GM18907 (cell line): ENCODE results near the gene NRXN3.

Source experiments
- ATAC-seq: cut with Tn5 transposase; IDR thresholded peaks from one replicate; pipeline ENCODE4 v1.9.1; 2021; ENCODE audit warnings: mild to moderate bottlenecking, moderate library complexity; ENCODE audit not compliant: unreplicated experiment

Gene NRXN3

DNA sequence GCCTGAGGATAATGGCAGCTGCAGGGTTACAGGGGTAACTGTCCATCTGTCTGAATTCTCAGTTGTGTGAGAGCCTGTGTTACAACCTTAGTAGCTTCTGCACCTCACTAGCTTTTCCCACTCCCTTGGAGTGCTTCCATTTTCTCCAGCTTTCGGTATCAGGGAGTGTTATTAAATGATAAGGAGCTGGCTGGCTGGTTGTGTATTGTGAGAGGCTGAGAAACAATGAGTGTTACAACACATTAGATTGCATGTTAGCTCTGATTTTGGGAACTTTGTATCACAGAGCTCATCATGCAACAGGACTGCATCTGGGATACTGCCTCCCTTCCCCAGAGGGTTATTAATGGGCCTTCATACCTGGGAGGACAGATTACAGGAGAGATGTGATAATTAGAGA lies 1317.5 kb downstream of the NRXN3 start:
- no peak for ATAC-seq

DNA sequence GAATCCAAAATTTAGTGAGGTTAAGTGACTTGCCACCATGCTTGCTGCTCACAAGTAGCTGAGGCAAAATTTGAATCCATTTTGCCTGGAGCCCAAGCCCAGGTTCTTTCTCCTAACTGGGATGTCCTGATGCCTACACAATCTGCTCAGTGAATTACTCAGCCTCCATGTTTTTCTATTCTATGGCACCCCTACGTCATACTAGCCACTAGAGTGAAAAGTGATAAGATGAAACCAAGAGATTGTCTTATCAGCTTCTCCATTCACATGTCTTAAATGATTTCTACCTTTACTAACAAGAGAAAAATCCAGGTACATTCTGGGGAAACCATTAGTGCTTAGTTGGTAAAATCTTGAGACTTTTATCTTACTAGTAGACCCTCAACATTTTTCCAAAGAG lies 1321.0 kb downstream of the NRXN3 start:
- no peak for ATAC-seq

DNA sequence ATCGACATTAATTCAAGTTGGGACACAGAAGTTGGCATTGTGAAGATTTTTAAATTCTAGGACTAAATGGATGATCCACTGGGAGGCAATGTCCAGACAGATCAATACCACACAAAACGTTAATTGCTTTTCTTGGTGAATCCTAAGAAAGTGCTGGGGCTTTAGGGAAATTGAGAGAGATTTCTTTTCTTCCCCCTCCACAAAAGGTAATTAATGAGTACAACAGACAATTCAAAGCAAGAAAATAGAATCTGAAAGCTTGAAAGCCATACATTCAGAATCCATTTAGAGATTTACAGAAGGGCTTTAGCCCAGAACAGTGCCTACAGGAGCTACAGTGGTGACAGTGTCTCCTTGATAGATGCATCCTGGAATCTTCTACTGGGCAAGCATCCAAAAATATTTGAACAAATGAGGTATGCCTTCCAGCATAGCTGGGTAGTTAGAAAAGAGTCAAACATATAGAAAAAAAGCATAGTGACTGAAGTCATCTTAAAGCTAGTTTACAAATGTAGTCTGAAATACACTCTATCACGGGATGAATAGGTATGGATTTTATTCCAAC lies 1323.0 kb downstream of the NRXN3 start:
- no peak for ATAC-seq

DNA sequence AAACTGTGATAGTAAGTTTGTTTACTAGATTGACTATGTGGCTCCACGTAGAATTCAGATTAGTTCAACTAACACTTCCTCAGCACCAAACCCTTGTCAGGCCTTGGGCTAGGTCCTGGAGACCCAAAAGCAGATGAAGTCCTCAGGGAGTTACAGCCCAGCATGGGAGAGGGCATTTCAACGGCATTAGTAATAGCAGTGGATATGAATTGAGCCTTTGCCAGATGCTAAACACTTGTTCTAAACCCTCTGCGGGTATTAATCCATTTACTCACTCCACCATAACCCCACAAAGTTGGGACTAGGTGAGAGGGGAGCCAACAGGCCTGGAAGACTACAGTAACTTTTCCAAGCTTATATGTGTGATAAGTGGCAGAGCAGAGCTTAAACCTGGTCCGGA lies 1326.5 kb downstream of the NRXN3 start:
- ATAC-seq: no peak

DNA sequence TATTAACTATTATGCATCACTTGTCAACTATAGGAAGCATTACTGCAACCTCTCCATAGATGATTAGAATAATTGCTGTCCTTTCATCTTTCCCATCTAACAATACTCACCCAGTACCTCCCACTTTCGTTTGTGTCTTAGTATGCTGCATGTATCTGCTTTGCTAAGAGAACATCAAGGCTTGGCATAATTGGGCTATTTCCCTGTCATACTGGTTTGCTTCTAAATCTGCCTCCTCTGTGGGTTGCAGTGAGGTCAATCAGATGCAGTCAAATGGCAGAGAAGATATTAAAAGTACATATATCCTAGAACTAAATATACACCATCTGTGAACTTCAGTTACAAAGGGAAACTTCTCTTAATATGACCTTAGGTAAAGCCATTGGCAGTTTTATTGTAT lies 1330.3 kb downstream of the NRXN3 start:
- ATAC-seq: no peak

DNA sequence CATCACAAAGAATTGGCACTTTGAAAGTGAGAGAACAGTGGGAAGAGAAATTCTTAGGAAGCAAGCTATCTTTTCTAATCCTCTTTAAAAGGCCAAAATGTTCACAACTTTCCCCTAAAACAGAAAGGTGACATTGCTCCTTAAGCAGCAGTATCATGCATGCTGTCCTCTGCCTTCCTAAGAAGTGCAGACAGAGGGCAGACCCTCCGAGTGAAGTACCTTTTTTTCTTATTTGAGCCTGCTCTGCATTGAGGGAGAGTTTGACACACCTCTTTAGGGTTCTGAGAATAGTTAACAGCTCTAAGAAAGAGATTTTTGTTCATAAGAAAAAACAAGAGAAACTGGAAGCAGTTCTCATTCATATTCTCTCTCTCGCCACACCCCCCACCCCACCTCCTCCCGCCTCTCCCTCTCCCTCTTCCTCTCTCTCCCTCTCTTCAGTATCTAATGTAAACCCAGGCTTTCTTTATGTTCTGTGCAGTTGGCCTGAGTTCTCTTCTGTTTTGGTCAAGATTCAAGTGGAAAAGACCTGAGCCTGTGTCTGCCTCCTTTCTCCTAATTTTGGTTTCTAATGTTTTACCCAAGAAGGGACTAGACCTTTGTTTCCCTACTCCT lies 1332.1 kb downstream of the NRXN3 start:
- ATAC-seq: no peak

DNA sequence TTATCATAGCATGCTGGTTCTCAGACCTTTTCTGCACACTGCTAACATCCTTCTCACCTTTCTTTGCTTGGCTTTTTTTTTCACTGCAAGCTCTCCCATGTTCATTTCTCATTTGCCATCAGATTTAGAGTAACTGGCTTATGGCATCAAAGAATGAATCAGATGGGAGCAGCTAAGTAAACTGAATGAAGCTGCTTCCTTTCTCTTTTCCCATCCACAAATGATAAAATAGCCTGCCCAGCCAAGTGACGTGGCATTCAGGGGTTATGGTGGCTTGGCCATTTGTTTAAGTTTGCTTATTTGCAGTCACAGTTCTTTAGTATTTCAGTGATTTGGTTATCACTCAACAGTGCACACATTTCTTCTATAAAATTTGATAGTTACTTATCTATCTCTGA lies 1332.6 kb downstream of the NRXN3 start:
- ATAC-seq: no peak

DNA sequence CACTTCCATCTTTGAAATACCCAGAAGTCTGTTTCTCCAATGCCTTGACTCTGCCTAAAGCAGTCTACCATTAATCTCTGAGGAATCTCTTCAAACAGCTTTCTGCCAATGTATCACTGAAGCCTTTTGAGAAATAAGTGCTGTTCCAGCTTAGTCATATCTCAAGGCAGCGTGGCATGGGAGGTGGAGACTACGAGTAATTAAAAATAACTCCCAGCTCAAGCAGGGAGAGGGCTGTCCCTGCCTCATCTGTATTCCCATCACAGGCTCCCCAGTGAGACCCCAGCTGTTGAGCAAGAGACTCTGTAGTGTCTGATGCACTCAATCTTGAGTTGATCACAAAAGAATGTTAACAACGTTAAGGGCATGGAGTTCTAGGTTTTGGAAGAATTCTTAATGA lies 1340.5 kb downstream of the NRXN3 start:
- ATAC-seq: no peak

DNA sequence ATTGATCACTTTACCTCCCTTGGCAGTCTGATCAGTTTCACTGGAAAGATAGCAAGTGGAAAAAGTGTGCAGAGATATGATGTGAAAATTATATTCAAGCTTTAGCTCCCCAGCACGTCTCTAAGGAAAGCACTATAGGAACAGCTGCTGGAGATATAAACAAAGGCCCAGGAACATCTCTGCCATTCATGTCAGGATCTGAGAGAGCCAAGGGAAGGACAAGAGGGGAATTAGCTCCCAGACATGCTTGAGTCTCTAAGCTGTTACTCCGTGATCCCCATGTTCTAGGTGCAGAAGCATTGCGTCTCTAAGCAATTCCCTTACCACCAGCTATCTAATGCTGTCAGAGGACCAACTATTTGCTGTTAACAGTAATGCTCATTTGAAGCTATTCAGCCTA lies 1341.0 kb downstream of the NRXN3 start:
- ATAC-seq: no peak

DNA sequence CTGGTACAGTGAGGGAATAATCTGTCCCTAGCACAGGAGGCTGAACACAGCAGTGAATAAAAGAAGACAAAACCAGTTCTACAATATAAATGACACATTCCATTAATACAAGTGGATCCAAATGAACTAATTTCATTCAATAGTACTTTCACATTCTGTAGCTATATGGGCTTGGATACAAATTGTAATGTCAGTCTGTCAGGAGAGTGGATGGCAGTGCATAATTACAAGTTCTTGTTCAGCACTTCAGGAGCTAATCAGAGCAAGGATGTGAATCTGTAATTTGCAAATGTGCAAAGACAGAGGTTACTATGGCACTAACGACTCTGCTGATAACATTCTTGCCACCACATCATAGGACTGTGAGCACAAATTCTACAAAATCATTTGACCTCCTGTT lies 1343.3 kb downstream of the NRXN3 start:
- ATAC-seq: no peak

DNA sequence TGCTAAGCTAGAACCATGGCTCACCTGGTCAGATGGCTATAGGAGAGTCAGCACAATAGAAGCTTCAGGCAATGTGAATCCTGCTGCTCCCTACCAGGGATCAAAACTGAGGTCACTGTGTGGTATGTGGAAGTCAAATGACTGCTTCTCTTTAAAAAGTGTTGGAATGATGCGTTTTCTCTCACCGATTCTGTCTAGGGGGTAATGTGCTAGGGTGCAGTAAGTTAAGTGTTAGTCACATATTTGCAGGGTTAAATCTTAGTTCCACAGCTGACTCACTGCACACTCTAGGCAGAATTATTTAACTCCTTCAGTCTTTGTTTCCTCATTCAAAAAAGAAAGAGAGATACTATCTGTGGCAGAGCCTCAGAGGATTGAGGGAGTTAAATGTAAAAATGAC lies 1344.5 kb downstream of the NRXN3 start:
- no peak for ATAC-seq

DNA sequence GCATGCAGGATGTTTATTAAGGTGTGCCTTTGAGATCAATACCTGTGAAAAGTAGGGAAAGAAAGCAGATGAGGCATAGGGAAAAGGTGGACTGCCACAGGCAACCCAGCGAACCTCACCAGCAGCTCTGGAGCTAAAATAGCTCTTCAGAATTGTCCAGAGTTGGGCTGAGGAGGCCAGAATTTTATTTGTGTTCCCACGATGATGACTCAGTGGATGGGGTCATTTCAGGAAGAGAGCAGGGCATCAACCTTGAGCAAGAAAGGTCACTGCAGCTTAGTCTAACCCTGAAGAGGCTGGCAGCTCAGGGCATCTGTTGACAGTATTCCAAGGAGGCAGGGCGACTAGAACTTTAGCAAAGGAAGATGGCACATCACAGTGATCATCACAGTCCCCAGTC lies 1345.0 kb downstream of the NRXN3 start:
- no peak for ATAC-seq

DNA sequence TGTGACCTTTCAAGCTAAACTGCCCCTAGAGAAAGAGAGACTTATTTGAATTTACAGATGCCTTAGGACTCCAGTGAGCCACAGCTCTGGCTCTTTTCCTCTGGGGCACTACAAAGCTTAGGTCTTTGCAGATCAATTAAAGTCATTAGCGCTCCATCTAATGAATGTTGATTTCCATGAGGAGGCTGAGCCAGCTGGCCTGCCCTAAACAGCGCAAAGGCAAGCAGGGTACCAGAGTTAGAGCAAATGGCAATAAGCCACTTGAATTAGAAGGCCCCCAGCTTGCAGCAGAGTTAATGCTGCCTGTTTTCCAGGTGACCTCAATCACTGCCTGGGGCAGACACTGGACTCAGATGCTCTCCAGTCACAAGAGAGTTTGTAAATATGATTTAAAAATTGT lies 1345.8 kb downstream of the NRXN3 start:
- ATAC-seq: no peak

DNA sequence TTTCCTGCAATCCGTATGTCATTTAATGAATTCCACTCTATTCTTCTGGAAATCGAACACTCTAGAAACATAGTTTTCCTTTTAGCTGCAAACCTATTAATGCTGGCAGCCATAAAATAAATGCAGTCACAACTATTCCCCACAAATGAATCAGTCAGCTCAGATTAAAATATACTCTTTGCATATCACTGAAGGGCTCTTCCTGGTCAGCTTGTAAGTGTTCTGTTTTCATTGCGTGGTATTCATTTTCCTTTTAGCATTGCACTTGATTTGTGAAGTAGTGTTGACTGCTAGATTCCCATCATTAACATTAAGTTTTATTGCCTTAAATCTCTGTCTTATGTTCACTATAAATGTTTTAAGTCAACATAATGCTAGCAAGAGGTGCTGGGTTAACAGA lies 1355.2 kb downstream of the NRXN3 start:
- ATAC-seq: no peak

DNA sequence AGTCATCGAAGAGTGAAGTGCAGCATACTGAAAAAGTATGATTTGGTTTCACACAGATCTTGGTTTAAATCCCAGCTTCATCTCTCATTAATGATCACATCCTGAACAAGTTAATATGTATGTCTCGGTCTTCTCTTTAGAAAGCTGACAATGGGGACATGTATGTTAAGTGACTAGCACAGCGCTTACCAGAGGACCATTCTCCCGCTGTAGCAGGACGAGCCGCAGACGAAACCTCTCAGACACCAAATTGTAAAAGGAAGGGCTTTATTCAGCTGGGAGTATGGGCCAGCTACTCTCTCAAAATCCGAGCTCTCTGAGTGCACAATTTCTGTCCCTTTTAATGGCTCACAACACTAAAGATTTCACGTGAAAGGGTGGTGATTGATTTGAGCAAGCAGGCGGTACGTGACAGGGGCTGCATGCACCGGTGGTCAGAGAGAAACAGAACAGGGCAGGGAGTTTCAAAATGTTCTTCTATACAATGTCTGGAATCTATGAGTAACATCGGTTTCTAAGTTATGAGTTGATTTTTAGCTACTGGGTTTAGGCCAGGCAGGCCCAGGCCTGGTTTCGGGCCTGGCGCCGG lies 1358.7 kb downstream of the NRXN3 start:
- no peak for ATAC-seq

DNA sequence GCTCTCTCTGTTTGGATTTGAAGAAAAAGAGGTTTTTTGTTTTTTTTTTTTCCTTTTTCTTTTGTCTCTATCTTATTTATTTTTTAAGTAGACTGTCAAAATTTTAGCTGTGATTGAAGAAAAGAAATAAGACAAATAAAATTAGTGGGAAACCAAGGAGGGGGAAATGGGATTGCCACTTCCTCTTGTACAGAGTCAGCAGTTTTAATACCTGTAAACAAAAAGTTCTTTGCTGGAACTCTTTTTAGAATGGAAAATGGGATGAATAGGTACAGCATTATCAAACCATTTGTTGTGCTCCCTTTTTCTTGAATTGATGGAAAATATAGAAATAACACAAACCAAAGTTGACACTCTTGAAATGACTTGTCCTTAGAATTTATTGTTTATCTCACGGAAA lies 1360.4 kb downstream of the NRXN3 start:
- ATAC-seq: no peak

DNA sequence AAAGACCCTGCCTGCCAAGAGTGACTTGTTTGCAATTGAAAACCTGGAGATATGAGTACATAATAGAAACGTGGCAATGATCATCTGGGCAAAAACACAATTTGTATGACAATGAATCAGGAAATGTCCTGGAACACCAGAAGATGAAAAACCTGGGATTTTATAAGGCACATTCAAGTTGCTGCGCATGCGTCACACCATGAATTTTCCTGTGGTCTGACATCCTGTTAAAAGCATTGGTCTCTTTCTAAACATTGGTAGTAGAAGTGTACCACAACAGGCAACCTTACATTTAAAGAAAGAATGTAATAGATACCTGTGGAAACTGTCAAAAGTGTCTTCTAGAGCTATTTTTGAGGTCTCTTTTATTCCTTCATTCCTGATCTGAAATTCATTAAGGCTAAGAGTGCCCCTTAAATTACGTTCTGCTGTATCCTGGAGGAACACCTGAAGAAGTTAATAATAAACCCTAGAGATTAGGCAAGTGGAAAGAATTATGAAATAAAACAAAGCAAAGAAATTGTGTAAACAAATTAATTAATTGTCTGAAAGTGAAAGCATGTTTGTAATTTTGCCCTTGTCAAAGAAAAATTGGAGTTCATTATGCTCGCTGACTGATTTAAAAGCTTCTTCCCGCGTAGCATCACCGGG lies 1364.7 kb downstream of the NRXN3 start:
- ATAC-seq: no peak

DNA sequence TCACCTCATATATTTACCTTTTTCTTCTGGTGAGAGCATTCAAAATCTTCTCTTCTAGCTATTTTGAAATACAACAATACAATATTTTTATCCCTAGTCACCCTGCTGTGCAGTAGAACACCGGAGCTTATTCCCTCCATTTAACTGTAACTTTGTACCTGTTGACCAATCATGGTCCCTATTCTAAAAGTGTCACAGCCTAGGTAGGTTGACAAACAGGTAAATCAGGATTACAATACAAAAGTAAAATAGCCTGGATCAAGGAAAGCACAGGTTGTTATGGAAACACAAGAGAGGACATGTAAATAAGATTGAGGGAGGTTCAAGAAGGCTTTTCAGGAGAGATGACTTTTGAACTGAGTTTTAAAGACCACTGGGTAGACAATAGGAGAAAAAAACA lies 1370.2 kb downstream of the NRXN3 start:
- no peak for ATAC-seq

DNA sequence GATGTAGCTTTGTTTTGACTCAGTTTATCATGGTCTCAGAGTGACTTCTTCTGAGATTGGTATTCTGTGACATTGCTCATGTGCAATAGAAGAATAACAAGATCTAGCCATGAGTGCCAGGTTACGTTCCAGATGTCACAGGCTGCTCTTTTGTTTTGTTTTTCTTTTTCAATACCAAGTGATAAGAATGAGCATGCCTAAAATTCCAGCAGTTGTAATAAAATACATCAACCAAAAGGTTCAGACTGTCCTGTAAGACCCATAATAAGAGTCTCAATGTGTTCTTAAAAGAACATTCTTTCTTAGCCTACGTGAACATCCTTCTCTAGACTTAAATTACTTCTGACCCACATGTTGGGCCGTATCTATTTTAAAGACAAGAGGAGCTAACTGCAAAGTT lies 1371.9 kb downstream of the NRXN3 start:
- no peak for ATAC-seq

DNA sequence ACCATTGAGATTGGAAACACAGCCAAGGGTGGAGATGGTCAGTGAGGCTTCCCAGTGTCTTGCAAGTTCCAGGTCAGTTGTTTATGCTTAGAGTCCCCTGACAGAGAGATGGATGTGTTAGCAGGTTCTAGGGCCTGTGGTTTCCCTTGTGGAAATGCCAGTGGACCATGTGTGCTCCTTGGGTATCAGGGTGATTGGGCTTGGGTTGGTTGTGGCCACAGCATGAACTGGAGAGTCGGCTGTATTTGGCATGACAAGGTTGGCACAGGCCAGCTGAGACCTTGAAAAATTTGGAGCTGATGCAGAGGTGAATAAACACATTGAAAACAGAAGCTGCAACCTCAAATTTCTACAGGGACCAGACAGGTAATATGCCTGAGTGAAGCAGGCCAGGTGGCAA lies 1373.2 kb downstream of the NRXN3 start:
- ATAC-seq: no peak

DNA sequence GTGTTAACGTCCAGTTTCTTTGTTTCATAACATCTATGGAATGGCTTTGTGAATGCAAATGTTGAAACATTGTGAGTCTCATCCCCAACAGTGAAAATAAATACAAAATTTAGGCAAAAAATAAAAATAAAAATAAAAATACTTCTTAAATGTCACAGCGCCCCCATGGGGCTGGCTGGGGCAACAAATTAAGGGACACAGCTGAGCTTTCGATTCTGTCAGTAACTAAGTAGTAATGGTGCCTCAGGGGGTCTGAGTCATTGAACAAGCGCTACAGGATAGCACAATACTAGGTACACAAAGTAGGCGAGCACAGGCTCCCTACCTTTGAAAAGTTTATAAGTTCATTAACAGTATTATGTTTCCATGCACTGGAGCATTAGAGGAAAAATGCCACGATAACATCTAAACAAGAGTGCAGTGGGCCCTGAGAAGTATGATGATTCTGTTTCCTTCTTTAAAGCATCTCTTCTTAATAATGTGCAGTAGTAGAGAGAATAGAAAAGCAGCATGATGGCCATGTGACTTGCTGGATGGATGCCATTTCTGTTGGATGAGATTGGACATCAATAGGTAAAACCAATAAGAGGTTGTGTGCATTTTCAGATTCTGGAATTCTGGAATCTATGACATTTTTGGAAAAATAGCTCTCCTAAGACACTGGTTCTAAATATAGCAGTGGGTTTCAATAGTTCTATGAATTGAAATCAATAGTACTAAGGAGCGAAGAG lies 1374.0 kb downstream of the NRXN3 start:
- ATAC-seq: no peak

DNA sequence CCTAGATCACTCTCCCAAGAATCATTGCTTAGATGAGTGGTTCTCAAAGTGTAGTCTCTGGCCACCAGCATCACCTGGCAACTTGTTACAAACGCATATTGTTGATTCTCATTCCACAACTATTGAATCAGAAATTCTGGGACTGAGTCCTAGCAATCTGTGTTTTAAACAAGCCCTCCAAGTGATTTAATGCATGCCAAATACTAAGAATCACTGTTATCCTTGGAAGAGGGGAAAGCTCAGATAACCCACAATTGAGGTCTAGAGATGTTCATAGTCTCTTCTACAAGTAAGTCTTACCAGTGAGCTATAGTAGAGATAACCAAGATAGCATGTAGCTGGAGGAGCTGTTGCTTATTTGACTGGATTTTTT lies 1374.5 kb downstream of the NRXN3 start:
- ATAC-seq: no peak
